GM21381 (cell line): ENCODE measurements around the gene SLC51A.
A peak's percentile ranks its signal among the peaks of the same experiment; 100 is the strongest.
"Not testable (repeated sequence)": the region's sequence is repeated elsewhere in the genome, so short reads cannot be mapped to it uniquely, and the experiment has no call there.

ENCODE experiments used
- ATAC-seq: cut with Tn5 transposase; IDR thresholded peaks from one replicate; pipeline ENCODE4 v1.9.1; 2021; ENCODE audit warnings: mild to moderate bottlenecking, moderate library complexity; ENCODE audit not compliant: unreplicated experiment

Gene SLC51A

GRCh38 chr3:196216089-196216564 is at the start of gene SLC51A:
TSS of gene SLC51A (plus strand) at chr3:196216534. CDS start at chr3:196216713, 179 bp downstream.
- ATAC-seq: no peak

- no peak for ATAC-seq
These were observed 49.6 kb upstream of the SLC51A start for GRCh38 chr3:196166741-196167140.

GRCh38 chr3:196168808-196169391 is 47.4 kb upstream of the SLC51A start:
- ATAC-seq: no peak

DNA sequence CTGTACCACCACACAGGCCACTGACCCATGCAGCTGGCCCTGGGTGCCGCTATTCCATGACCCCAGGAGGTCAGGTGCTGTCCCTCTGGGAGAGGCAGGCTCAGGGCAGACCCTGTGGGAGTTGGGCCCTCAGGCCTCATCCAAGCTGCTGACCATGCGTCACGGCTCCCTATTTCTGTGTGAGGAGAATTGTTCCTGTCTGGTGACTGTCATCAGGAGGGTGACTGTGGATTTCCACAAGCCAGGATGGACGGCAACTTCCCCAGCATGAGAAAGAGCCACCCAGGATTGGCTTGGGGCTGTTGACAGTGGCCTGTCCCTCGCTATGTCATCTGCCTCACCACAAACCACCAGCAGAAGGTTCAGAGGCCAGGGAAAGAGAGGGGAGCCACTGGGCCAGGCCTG is 46.5 kb upstream of the SLC51A start:
- no peak for ATAC-seq

- not testable (repeated sequence) for ATAC-seq
These were observed 46.0 kb upstream of the SLC51A start for GRCh38 chr3:196170296-196170695.

DNA sequence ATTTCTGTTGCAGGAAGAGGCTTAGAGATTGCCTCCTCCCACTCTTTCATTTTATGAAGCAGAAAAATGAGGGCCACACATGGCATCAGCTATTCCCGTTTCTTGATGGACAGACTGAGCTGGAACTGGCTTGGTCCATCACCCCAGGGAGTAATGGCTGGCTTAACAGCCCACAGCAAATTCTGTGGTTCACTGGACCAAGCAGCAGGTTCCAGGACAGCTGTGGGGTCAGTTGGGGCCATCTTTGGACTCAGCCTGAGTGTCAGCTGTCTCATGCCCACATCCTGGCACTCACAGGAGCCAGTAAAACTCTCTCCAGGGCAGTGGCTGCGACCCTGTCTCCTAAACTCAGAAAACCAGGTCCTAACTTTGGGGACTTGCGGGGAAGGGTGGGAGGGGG is 41.7 kb upstream of the SLC51A start:
- no peak for ATAC-seq

DNA sequence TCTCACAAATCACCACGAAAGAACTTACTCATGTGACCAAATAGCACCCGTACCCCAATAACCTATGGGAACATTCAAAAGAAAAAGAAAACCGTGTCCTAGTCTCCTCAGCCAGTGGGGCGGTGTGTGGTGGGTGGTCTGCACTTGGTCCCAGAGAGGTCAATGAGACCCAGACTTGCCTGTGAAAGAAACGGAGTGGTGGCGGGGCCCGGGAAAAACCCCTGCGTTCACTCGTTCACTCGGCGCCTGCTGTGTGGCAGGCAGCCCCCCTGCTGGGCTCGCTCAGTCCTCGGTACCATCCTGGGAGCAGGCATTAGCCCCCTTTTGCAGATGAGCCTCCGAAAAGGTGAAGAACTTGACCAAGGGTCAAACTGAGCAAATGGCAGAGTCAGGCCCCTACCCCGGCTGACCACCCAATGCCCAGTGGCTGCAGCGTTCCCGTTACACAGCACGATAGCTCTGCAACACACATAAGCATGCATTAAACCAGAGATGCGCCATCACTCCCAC is 41.2 kb upstream of the SLC51A start:
- ATAC-seq: no peak

GRCh38 chr3:196175722-196176121 is 40.6 kb upstream of the SLC51A start:
- ATAC-seq: no peak

DNA sequence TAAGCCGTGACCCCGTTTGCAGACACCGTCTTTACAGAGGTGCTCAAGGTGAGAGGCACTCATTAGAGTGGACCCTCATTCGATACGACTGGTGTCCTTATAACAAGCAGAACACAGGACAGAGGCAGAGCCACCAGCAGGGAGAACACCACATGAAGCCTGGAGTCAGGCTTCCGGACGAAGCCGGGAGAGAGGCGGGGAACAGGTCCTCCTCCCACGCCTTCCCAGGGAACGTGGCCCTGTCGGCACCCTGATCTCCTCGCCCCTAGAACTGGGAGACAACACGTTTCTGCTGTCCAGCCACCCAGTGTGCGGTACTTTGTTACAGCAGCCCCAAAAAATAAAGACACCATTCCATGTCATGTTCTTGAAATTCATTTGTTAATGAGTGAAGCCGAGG is 38.8 kb upstream of the SLC51A start:
- no peak for ATAC-seq

DNA sequence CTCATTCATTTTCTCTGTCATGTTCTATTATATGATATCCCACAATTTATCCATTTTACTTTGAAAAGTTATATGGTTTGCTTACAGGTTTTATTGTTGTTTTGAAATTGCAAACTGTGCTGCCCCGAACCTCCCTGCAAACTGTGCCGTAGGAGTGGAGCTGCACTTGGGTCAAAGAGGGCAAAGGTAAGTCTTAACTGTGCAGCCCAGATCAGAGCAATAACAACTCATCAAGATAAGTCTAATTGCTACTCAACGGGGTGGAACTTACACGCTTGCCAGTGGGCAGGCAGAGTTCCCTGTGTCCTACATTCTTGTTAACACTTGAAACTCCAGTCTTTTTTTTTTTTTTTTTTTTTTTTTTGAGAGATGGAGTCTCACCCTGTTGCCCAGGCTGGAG is 38.4 kb upstream of the SLC51A start:
- ATAC-seq: no peak

DNA sequence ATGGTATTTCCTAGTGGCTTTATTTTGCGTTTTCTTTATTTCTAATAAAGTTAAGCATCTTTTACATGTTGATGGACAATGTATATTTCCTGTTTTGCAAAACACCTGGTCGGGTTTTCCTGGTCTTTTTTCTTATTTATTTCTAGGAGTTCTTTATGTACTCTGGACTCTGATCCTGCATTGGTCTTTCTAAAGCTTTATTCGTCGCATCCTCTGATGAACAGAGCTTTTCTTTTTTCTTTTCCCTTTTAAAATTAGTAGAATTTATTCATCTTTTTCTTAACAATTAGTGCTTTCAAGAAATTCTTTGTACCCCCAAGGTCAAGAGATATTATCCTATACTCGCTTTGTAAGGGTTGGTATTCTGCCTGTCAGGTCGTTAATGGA is 37.3 kb upstream of the SLC51A start:
- no peak for ATAC-seq

DNA sequence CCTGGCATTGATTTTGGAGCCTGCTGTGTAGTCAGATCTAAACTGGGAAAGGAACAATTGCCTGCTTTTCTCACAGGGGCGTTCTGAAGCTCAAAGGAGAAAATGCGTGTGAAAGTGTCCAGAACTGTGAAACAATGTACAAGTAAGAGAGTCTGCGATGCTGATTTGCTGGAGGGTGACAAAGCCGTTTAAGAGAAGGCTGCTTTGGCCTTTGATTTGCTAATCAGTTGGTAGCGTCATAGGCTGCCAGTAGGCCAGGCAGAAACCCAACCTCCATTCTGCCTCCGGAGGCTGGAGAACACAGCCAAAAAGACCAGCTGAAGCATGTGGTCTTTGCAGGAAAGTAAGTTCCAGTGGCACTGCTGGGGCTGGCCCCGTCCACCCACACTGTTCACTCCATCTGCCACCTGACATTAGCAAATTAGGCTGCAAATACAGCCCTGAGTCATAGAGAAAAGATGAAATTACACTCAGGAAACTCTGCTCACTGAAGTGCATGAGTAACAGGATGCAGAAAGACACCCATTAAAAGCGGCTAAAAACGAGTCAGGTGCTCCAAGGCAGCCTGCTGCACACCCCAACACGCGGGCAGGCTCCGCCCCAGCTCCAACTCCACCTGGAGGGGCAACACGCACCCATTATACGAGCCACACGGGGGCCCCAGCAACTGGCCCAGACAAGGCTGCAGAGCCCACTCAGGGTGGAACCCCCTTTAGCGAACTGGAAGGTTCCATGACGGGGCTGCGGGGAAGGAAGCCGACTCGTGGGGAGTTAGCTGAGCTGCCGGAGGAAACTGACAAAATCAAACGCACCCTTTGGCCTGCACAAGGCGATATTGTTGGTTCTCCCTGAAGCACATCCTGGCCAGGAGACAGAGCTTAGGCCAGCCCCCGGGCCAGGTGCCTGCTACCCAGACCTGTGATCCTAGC is 36.7 kb upstream of the SLC51A start:
- peak; percentile 71 for ATAC-seq

DNA sequence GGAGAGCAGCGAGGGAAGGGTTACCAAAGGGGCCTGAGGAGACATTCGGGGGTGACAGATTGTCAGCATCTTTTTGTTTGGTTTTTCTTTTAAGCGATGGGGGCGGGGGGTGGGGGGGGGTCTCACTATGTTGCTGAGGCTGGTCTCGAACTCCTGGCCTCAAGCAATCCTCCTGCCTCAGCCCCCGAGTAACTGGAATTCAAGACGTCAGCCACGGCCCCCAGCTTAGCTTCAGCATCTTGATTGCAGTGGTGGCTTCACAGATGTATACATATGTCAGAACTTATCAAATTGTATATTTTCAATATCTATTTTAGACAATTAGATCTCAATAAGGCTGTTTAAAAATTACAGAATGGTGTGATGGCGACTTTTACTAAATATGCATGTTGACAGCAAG is 36.0 kb upstream of the SLC51A start:
- no peak for ATAC-seq

DNA sequence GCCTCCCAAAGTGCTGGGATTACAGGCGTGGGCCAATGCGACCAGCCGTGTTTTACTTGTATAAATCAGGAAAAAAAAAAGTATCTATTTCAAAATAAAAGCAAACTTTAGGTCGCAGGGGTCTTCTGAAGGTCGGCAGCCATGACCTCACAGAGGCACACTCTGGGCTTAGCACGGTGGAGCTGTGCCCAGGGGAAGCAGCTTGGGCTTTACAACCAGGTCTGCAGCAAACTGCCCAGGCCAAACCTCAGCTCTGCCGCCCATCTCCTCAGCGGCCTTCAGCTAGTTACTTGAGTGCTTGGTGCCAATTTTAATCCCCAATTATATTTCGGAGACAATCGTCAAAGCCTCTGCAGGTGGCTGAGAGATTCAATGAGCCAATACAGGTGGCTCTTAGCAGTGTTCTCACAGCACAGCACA is 35.2 kb upstream of the SLC51A start:
- no peak for ATAC-seq

DNA sequence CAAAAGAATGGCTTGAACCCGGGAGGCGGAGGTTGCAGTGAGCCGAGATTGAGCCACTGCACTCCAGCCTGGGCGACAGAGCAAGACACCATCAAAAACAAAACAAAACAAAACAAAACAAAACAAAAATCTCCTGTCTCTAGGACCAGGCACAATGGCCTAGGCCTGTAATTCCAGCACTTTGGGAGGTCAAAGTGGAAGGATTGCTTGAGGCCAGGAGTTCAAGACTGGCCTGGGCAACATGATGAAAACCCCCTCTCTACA is 32.2 kb upstream of the SLC51A start:
- ATAC-seq: not testable (repeated sequence)

DNA sequence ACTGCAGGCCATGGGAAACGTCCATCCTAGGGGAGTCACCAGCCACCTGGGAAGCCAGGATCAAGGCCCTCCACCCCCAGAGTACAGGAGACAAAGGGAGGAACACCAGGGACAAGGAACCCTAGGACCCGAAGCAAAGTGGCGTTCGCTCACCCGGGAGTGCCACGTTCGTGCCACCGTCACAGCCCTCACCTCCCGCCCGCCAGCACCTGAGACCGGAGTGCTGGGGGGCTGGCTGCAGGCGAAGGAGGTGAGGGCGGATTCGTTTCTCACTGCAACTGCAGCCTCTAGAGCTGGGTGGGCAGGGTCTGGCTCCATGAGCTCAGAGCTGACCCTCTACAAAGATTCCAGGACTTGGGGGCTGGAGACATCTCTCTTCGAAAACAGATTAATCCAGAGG is 31.5 kb upstream of the SLC51A start:
- no peak for ATAC-seq

- no peak for ATAC-seq
These were observed 29.4 kb upstream of the SLC51A start for GRCh38 chr3:196186651-196187573.

DNA sequence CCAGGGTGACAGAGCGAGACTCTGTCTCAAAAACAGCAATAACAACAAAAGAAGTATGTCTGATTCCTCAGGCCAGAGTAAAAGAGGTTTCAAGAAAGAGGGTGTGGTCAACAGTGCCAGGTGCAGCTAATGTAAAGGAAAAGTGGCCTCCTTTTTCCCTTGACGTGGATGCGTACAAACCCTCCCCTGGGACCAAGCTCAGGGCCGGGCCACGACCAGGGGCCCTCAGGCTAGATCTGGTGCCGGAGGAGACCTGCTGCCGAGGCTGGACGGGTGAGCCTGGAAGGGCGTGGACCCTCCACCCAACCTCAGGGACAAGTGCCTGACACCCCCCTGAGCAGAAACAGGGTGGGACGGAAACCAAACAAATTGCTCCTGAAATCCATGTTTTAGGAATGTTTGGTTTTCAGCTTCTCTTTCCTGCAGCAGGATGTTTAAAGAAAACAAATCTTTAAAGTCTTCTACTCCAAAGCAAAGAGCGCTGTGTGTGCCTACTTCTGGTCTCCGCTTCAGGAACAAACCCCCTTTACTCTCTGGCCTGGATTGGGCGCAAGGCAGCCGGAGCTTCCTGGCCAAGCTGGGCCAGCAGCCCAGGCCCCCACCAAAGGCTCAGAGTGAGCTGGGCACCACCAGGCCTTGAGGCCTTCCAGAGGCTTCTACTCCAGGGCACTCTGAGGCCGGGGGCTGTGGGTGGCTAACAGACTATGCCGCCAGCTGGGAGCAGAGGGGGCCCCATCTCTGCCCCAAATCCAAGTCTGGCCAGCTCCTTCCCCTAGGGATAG is 26.6 kb upstream of the SLC51A start:
- ATAC-seq: no peak

- ATAC-seq: peak; percentile 57
These were observed 24.3 kb upstream of the SLC51A start for GRCh38 chr3:196192036-196192523.

DNA sequence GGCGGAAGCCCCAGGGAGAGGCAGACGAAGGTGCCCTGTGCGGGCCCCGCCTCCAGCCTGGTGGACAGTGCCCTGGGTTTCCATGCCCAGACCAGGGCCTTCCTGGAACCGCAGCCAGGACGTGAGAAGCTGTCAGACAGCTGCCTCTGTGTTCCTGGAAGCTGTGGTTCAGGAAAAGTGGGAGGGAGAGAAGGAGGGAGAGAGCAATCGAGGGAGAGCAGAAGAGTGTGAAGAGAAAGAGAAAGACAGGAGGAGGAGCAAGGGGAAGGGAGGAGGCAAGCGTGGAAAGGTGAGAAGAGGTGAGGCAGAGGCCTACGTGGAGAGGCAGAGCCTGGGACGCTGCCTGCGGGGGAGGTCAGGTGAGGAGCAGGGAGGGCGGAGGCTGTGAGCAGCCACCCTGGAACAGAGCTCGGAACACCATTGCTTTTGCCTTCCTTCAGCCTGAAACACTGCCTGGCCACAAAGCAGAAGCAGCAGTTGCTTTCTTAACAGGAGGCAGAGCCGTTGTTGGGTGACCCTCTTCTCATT is 23.7 kb upstream of the SLC51A start:
- ATAC-seq: no peak
